ENCODE results near the gene A4GNT.

- TF ChIP-seq CTCF (IDR thresholded peaks at IDR 0.05; ENCODE audit: low read depth, low read length) (no peak), MAX (IDR thresholded peaks at IDR 0.05; ENCODE audit: low read depth, low read length) (no peak), POLR2A (IDR thresholded peaks at IDR 0.05; ENCODE audit: extremely low read depth, insufficient read length) (no peak), MYC (IDR thresholded peaks at IDR 0.05; ENCODE audit: low read depth, low read length) (no peak)
Measured at GRCh38 chr3:138079901-138080300, 52.3 kb downstream of the A4GNT start.
